Measurements from ENCODE around the gene RAP1GAP.

DNA sequence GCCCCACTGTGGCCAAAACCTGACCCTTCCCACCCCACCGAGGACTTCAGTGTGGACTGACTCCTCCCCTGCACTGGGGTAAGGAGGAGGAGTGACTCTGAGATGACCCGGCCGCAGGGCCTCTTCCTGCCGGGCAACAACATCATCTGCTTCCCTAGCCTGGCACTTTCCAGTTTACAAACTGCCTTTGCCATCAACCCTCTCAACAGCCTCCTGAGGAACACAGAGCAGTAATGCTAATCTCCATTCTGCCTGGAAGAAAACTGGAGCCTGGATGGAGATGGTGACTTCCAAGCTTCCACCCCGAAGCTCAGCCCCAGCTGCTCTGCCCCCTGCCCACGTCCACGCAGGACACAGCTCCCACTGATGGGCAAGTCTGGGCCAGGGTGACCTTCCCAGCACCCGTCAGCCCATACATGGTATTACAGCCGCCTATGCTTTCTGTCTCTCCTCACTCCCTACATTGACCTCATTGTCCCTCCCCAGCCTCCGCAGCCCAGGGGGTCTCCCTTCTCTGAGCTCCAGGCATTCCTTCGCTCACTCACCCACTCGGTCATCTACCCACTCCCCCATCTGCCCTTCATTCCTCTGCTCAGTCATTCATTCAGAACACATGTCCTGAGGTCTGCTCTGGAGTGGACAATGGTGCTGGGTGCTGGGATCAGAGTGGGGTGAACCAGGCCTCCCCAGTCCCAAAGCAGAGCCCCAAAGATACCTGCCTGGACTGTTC, 34.2 kb downstream of the RAP1GAP start:
- TF ChIP-seq, protein P1, sequence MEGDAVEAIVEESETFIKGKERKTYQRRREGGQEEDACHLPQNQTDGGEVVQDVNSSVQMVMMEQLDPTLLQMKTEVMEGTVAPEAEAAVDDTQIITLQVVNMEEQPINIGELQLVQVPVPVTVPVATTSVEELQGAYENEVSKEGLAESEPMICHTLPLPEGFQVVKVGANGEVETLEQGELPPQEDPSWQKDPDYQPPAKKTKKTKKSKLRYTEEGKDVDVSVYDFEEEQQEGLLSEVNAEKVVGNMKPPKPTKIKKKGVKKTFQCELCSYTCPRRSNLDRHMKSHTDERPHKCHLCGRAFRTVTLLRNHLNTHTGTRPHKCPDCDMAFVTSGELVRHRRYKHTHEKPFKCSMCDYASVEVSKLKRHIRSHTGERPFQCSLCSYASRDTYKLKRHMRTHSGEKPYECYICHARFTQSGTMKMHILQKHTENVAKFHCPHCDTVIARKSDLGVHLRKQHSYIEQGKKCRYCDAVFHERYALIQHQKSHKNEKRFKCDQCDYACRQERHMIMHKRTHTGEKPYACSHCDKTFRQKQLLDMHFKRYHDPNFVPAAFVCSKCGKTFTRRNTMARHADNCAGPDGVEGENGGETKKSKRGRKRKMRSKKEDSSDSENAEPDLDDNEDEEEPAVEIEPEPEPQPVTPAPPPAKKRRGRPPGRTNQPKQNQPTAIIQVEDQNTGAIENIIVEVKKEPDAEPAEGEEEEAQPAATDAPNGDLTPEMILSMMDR (conservative IDR thresholded peaks at IDR 0.05 in 1 of 2, IDR thresholded peaks at IDR 0.05 in 1 of 2; ENCODE audit: extremely low read depth in 1 of 2, insufficient read depth in 1 of 2, low read depth in 1 of 2, low read length in 2 of 2): no peak
- no peak for TF ChIP-seq EZH2 (IDR thresholded peaks at IDR 0.05; ENCODE audit: borderline replicate concordance, low read length)
